HepG2 (cell line): ENCODE data around the gene MTCH1. TPM values are rescaled to one million over a fixed set of nuclear protein-coding genes. Genes with fewer than 3 reads are reported as not detected.

Experiments
- ATAC-seq: fragments of 200-7000 bp; cut with Tn5 transposase; 3 replicates; pipeline ENCODE4 v1.9.1; 2020; ENCODE audit warnings: mild to moderate bottlenecking, moderate library complexity
- BruUV-seq: library from RNA; stranded (reverse); fragments of 400-500 nt; replicated peaks from 2 replicates; lab custom pipeline; 2021; lab: Mats Ljungman, UMichigan
- CTCF ChIA-PET: fragments of 300-600 bp; formaldehyde crosslinking; extraction: SDS; loops from one replicate; lab custom pipeline; 2021; ENCODE audit warnings: low total read pairs, inconsistent platforms, low intra/inter-chr PET ratio; lab: Yijun Ruan, JAX
- POLR2A ChIA-PET: fragments of 350-600 bp; sonication (Branson Sonifier 250); formaldehyde crosslinking; loops from one replicate; lab custom pipeline; 2020; ENCODE audit warnings: antibody characterized with exemption, inconsistent platforms; lab: Yijun Ruan, JAX
- DNase-seq: peaks from one replicate; pipeline ENCODE4 v3.0.0-alpha.2; 2015; ENCODE audit warnings: low spot score
- FAIRE-seq: peaks from 3 replicates; lab custom pipeline; 2011; peaks lifted over from hg19 to GRCh38; lab: Jason Lieb, UNC
- H2AFZ ChIP-seq: one replicate; pipeline ENCODE4 v1.6.1; 2011; ENCODE audit warnings: low read length, inconsistent platforms
- H3K27ac ChIP-seq: fragments of 300-600 bp; 3 replicates; pipeline ENCODE4 v1.8.0; 2011; ENCODE audit warnings: mixed run types, mild to moderate bottlenecking, mixed read lengths, low read length, inconsistent platforms; ENCODE audit not compliant: insufficient read depth; ENCODE audit errors: extremely low read length
- H3K27me3 ChIP-seq, 2 experiments: fragments of 200-600 bp in 1 of 2; 2 replicates in 1 of 2; 3 replicates in 1 of 2; pipeline versions ENCODE4 v1.6.0 to v1.8.0; 2011; ENCODE audit warnings: low read length in 2 of 2, mild to moderate bottlenecking in 2 of 2, moderate library complexity in 2 of 2, inconsistent platforms in 1 of 2; ENCODE audit not compliant: insufficient read depth in 2 of 2, control insufficient read depth in 1 of 2
- H3K36me3 ChIP-seq, 2 experiments: fragments of 200-600 bp in 1 of 2; replicated peaks in 1 of 2; 2 replicates in 1 of 2; 3 replicates in 1 of 2; pipeline versions ENCODE4 v1.5.1 to v1.8.0; 2011; ENCODE audit warnings: low read length in 2 of 2, inconsistent platforms in 1 of 2; ENCODE audit not compliant: insufficient read depth in 2 of 2, control insufficient read depth in 1 of 2
- H3K4me1 ChIP-seq: 2 replicates; pipeline ENCODE4 v1.5.1; 2012; ENCODE audit warnings: low read length, inconsistent platforms; ENCODE audit not compliant: insufficient read depth
- H3K4me2 ChIP-seq: 2 replicates; pipeline ENCODE4 v1.6.0; 2011; ENCODE audit warnings: low read depth, low read length, inconsistent platforms
- H3K4me3 ChIP-seq, 3 experiments: fragments of 200-600 bp in 1 of 3; sonication (generic), shearing (Covaris generic) in 1 of 3; replicated peaks in 1 of 3; 2 replicates each; pipeline ENCODE4 v1.5.1; 2011 to 2016; ENCODE audit warnings: low read length in 3 of 3, inconsistent platforms in 2 of 3, low read depth in 2 of 3, mild to moderate bottlenecking in 2 of 3, control low read depth in 1 of 3, mixed read lengths in 1 of 3; ENCODE audit not compliant: insufficient read depth in 1 of 3
- H3K79me2 ChIP-seq: one replicate; pipeline ENCODE4 v1.6.1; 2011; ENCODE audit warnings: low read length, inconsistent platforms; ENCODE audit not compliant: insufficient read depth
- H3K9ac ChIP-seq: 2 replicates; pipeline ENCODE4 v1.6.0; 2011; ENCODE audit warnings: mild to moderate bottlenecking, low read depth, low read length, inconsistent platforms; ENCODE audit not compliant: insufficient read depth
- H3K9me3 ChIP-seq: 2 replicates; pipeline ENCODE4 v1.5.1; 2012; ENCODE audit warnings: mild to moderate bottlenecking, low read length
- H4K20me1 ChIP-seq: 2 replicates; pipeline ENCODE4 v1.6.0; 2011; ENCODE audit warnings: inconsistent platforms, mild to moderate bottlenecking, low read length, moderate library complexity; ENCODE audit not compliant: insufficient read depth
- ADNP ChIP-seq: sonication (generic); formaldehyde crosslinking; IDR thresholded peaks from 2 replicates; pipeline ENCODE4 v1.4.0; 2020; ENCODE audit warnings: missing genetic modification reagents
- FIP1L1 ChIP-seq: fragments of 200-400 bp; formaldehyde crosslinking; IDR thresholded peaks from 2 replicates; pipeline ENCODE4 v1.6.1; 2018; ENCODE audit warnings: low read depth, mild to moderate bottlenecking, low read length, moderate library complexity, borderline replicate concordance; ENCODE audit not compliant: insufficient read depth
- HNRNPH1 ChIP-seq: fragments of 200-400 bp; formaldehyde crosslinking; optimal IDR thresholded peaks from 2 replicates; pipeline ENCODE3; 2017; ENCODE audit warnings: mild to moderate bottlenecking, low read depth, low read length
- MIER3 ChIP-seq: IDR thresholded peaks from 2 replicates; pipeline ENCODE4 v1.6.1; 2016; ENCODE audit warnings: missing compliant biosample characterization, borderline replicate concordance
- PRMT3 ChIP-seq: sonication (generic); formaldehyde crosslinking; IDR thresholded peaks from 2 replicates; pipeline ENCODE4 v1.8.1; 2022; ENCODE audit warnings: low read depth, mild to moderate bottlenecking, moderate library complexity, missing genetic modification reagents, borderline replicate concordance
- SRY ChIP-seq: sonication (generic); formaldehyde crosslinking; IDR thresholded peaks from 2 replicates; pipeline ENCODE4 v1.8.0; 2022; ENCODE audit warnings: mild to moderate bottlenecking, missing genetic modification reagents
- SSRP1 ChIP-seq: IDR thresholded peaks from 2 replicates; pipeline ENCODE4 v1.6.1; 2016; ENCODE audit warnings: control low read depth
- TEAD3 ChIP-seq: optimal IDR thresholded peaks from 2 replicates; pipeline ENCODE3; 2016; ENCODE audit warnings: borderline replicate concordance
- ZBED4 ChIP-seq: sonication (generic); formaldehyde crosslinking; IDR thresholded peaks from 2 replicates; pipeline ENCODE4 v1.4.0; 2020; ENCODE audit warnings: missing genetic modification reagents, borderline replicate concordance
- ZFP90 ChIP-seq: sonication (generic); formaldehyde crosslinking; IDR thresholded peaks from 2 replicates; pipeline ENCODE4 v1.8.0; 2022; ENCODE audit warnings: missing genetic modification reagents, mild to moderate bottlenecking, inconsistent platforms, borderline replicate concordance
- ZNF335 ChIP-seq: sonication (generic); formaldehyde crosslinking; IDR thresholded peaks from 2 replicates; pipeline ENCODE4 v1.4.0; 2020; ENCODE audit warnings: missing genetic modification reagents
- ZNF782 ChIP-seq: sonication (generic); formaldehyde crosslinking; IDR thresholded peaks from 2 replicates; pipeline ENCODE4 v1.4.0; 2020; ENCODE audit warnings: missing genetic modification reagents, mild to moderate bottlenecking, borderline replicate concordance
- ZNF891 ChIP-seq: sonication (generic); formaldehyde crosslinking; IDR thresholded peaks from 2 replicates; pipeline ENCODE4 v1.5.0; 2020; ENCODE audit warnings: mild to moderate bottlenecking, missing genetic modification reagents
- WGBS: methylation state at CpG from one replicate; pipeline ENCODE4 v1.1.6; 2017; ENCODE audit warnings: low lambda C conversion rate; 5-methylcytosine and 5-hydroxymethylcytosine counted together
- in situ Hi-C: cut with HindIII; loops from 2 replicates; pipeline ENCODE4 v1.10.0; 2017; ENCODE audit warnings: low pct_unique_long_range_greater_than_20kb; ENCODE audit not compliant: extremely low pct_ligation_motif_present
- intact Hi-C: fragments of 100-400 bp; cut with micrococcal nuclease; formaldehyde crosslinking; loops from one replicate; pipeline ENCODE4 v1.10.0; 2022; ENCODE audit not compliant: unreplicated experiment
- polyA plus RNA-seq, 8 experiments: library from polyadenylated mRNA; depleted of rRNA in 3 of 8; stranded (reverse) in 7 of 8; unstranded in 1 of 8; fragments of >200 nt; fragmentation: Illumina TruSeq in 4 of 8; extraction: Trizol in 4 of 8; gene quantifications; 2 replicates each; pipeline versions ENCODE4 v1.2.1 to v1.2.3, GENCODE V29; 2011 to 2016; ENCODE audit warnings: low read depth in 4 of 8, missing spikeins in 1 of 8, mixed read lengths in 1 of 8; ENCODE audit not compliant: insufficient read depth in 1 of 8
- total RNA-seq, 5 experiments: library from RNA; depleted of rRNA; stranded (reverse); fragments of >200 nt; fragmentation: Illumina TruSeq; extraction: Trizol; gene quantifications; 2 replicates each; pipeline ENCODE4 v1.2.3, GENCODE V29; 2016; ENCODE audit warnings: low read depth in 1 of 5
- TF ChIP-seq, protein P1 (sequence below): sonication (generic); formaldehyde crosslinking; IDR thresholded peaks from 2 replicates; pipeline ENCODE4 v1.4.0; 2020; ENCODE audit warnings: missing genetic modification reagents, borderline replicate concordance
- TF ChIP-seq, protein P2 (sequence below): sonication (generic); formaldehyde crosslinking; IDR thresholded peaks from 2 replicates; pipeline ENCODE4 v1.4.0; 2020; ENCODE audit warnings: missing genetic modification reagents
- TF ChIP-seq, protein P3 (sequence below): sonication (generic); formaldehyde crosslinking; IDR thresholded peaks from 2 replicates; pipeline ENCODE4 v1.4.0; 2020; ENCODE audit warnings: missing genetic modification reagents

MTCH1 gene
- total and polyA plus RNA-seq, 2 of the 13 experiments (the other 11 are each of a cell fraction or from before 2014, with no cell fraction given): 86.2 to 144 TPM

- no peak overlapping the region for H2AFZ ChIP-seq
- no peaks in the 10 kb centered on the region for H4K20me1 ChIP-seq
- DNase-seq: no peak
- no peak overlapping the region for H3K4me2 ChIP-seq
- no peaks in the 10 kb centered on the region for H3K79me2 ChIP-seq
- no peak overlapping the region for H3K9ac ChIP-seq
- H3K4me3 ChIP-seq: no peak overlapping the region
- ATAC-seq: no peak
- no peak for FAIRE-seq
- CTCF ChIA-PET: no interaction called here
- H3K9me3 ChIP-seq: no peaks in the 10 kb centered on the region
- H3K27ac ChIP-seq: no peak overlapping the region
- POLR2A ChIA-PET: no interaction called here
- TSS peak; percentile 37 for BruUV-seq
- intact Hi-C loops (loop anchor here (5.0 kb wide), 1 partner anchor 566 kb away; no protein-coding TSS in a partner anchor), in situ Hi-C loops (no loop called here)
- H3K4me1 ChIP-seq: peaks cover 11% of the 10 kb centered on the region; the same call in 1 of the 2 replicates
- H3K27me3 ChIP-seq: no peaks in the 10 kb centered on the region
- WGBS: 95% methylated on average over 4 of the region's 4 CpGs
- H3K36me3 ChIP-seq: peaks cover 3 to 10% of the 10 kb centered on the region in 2 experiments; a peak in 4 of 5 replicates
- TF ChIP-seq, protein P1, sequence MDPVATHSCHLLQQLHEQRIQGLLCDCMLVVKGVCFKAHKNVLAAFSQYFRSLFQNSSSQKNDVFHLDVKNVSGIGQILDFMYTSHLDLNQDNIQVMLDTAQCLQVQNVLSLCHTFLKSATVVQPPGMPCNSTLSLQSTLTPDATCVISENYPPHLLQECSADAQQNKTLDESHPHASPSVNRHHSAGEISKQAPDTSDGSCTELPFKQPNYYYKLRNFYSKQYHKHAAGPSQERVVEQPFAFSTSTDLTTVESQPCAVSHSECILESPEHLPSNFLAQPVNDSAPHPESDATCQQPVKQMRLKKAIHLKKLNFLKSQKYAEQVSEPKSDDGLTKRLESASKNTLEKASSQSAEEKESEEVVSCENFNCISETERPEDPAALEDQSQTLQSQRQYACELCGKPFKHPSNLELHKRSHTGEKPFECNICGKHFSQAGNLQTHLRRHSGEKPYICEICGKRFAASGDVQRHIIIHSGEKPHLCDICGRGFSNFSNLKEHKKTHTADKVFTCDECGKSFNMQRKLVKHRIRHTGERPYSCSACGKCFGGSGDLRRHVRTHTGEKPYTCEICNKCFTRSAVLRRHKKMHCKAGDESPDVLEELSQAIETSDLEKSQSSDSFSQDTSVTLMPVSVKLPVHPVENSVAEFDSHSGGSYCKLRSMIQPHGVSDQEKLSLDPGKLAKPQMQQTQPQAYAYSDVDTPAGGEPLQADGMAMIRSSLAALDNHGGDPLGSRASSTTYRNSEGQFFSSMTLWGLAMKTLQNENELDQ: no peak
- TF ChIP-seq PRMT3 (CRISPR knock-in tag) (no peak), ZBED4 (CRISPR knock-in tag) (no peak), ZNF782 (CRISPR knock-in tag) (no peak), ZFP90 (no peak), TEAD3 (CRISPR knock-in tag) (no peak), HNRNPH1 (no peak), MIER3 (no peak), ZNF891 (CRISPR knock-in tag) (no peak), FIP1L1 (no peak), ZNF335 (CRISPR knock-in tag) (no peak), SSRP1 (CRISPR knock-in tag) (no peak), ADNP (CRISPR knock-in tag) (no peak), SRY (CRISPR knock-in tag) (no peak)
- TF ChIP-seq, protein P2, sequence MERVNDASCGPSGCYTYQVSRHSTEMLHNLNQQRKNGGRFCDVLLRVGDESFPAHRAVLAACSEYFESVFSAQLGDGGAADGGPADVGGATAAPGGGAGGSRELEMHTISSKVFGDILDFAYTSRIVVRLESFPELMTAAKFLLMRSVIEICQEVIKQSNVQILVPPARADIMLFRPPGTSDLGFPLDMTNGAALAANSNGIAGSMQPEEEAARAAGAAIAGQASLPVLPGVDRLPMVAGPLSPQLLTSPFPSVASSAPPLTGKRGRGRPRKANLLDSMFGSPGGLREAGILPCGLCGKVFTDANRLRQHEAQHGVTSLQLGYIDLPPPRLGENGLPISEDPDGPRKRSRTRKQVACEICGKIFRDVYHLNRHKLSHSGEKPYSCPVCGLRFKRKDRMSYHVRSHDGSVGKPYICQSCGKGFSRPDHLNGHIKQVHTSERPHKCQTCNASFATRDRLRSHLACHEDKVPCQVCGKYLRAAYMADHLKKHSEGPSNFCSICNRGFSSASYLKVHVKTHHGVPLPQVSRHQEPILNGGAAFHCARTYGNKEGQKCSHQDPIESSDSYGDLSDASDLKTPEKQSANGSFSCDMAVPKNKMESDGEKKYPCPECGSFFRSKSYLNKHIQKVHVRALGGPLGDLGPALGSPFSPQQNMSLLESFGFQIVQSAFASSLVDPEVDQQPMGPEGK: no peak
- TF ChIP-seq, protein P3, sequence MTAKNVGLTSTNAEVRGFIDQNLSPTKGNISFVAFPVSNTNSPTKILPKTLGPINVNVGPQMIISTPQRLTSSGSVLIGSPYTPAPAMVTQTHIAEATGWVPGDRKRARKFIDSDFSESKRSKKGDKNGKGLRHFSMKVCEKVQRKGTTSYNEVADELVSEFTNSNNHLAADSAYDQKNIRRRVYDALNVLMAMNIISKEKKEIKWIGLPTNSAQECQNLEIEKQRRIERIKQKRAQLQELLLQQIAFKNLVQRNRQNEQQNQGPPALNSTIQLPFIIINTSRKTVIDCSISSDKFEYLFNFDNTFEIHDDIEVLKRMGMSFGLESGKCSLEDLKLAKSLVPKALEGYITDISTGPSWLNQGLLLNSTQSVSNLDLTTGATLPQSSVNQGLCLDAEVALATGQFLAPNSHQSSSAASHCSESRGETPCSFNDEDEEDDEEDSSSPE (CRISPR knock-in tag): no peak
These were observed 60.2 kb downstream of the MTCH1 start for GRCh38 chr6:36925809-36926208.
